K562 (cell line): ENCODE measurements around the gene SCN4B. TPM values are rescaled to one million over a fixed set of nuclear protein-coding genes. Genes with fewer than 3 reads are reported as not detected.
A peak's percentile ranks its signal among the peaks of the same experiment; 100 is the strongest.

Experiments
- CREB3 ChIP-seq: fragments of 450-650 bp; conservative IDR thresholded peaks from 2 replicates; pipeline ENCODE4 v1.6.1; 2016; ENCODE audit warnings: missing genetic modification characterization, low read depth, mild to moderate bottlenecking, missing compliant biosample characterization, moderate library complexity
- DNMT1 ChIP-seq: fragments of 450-650 bp; IDR thresholded peaks from 2 replicates; pipeline ENCODE4 v1.6.1; 2016; ENCODE audit warnings: antibody characterized with exemption, mild to moderate bottlenecking
- HEY1 ChIP-seq: fragments of 250-450 bp; sonication (Bioruptor Pico); IDR thresholded peaks from 2 replicates; pipeline ENCODE4 v1.5.0; 2020; ENCODE audit warnings: mild to moderate bottlenecking, moderate library complexity, borderline replicate concordance
- PTBP1 ChIP-seq: fragments of 200-400 bp; formaldehyde crosslinking; IDR thresholded peaks from 2 replicates; pipeline ENCODE4 v1.6.1; 2017; ENCODE audit warnings: low read depth, low read length
- RB1 ChIP-seq: fragments of 450-650 bp; IDR thresholded peaks from 2 replicates; pipeline ENCODE4 v1.6.1; 2017; ENCODE audit warnings: low read depth, mild to moderate bottlenecking
- ZEB2 ChIP-seq: fragments of 450-650 bp; IDR thresholded peaks from 2 replicates; pipeline ENCODE4 v1.6.1; 2016
- polyA plus RNA-seq, 8 experiments: library from polyadenylated mRNA; depleted of rRNA in 4 of 8; stranded (reverse) in 5 of 8; unstranded in 3 of 8; fragments of >200 nt; fragmentation: Nextera tagmentation in 2 of 8; fragmentation: Illumina TruSeq in 1 of 8; extraction: Ambion mirVana in 2 of 8; extraction: Trizol in 1 of 8; gene quantifications; 2 replicates each; pipeline versions ENCODE4 v1.2.1 to v1.2.3, GENCODE V29; 2011 to 2014; ENCODE audit warnings: inconsistent platforms in 1 of 8, missing spikeins in 1 of 8
- total RNA-seq, 7 experiments: library from RNA; depleted of rRNA in 6 of 7; stranded (reverse); fragments of >200 nt in 6 of 7; fragmentation: Illumina TruSeq in 2 of 7; extraction: Trizol in 2 of 7; gene quantifications; 2 replicates each; pipeline versions ENCODE4 v1.2.1 to v1.2.3, GENCODE V29; 2011 to 2021; ENCODE audit warnings: low replicate concordance in 1 of 7
- TF ChIP-seq, protein P1 (sequence below): sonication (generic); IDR thresholded peaks from 2 replicates; pipeline ENCODE4 v1.6.1; 2016
- TF ChIP-seq, protein P2 (sequence below), 3 experiments: IDR thresholded peaks in 2 of 3; conservative IDR thresholded peaks in 1 of 3; 2 replicates each; pipeline ENCODE4 v1.5.1; 2011 to 2012; ENCODE audit warnings: low read length in 3 of 3, mild to moderate bottlenecking in 3 of 3, control low read depth in 2 of 3, improper control_type of control experiment in 1 of 3, inconsistent platforms in 1 of 3, low read depth in 1 of 3, mixed read lengths in 1 of 3, moderate library complexity in 1 of 3; ENCODE audit not compliant: insufficient read depth in 2 of 3

The SCN4B gene
- total and polyA plus RNA-seq, 9 of the 15 experiments (the other 6 are each of a cell fraction or from before 2014, with no cell fraction given) = 0.03 TPM; not detected in 8

DNA sequence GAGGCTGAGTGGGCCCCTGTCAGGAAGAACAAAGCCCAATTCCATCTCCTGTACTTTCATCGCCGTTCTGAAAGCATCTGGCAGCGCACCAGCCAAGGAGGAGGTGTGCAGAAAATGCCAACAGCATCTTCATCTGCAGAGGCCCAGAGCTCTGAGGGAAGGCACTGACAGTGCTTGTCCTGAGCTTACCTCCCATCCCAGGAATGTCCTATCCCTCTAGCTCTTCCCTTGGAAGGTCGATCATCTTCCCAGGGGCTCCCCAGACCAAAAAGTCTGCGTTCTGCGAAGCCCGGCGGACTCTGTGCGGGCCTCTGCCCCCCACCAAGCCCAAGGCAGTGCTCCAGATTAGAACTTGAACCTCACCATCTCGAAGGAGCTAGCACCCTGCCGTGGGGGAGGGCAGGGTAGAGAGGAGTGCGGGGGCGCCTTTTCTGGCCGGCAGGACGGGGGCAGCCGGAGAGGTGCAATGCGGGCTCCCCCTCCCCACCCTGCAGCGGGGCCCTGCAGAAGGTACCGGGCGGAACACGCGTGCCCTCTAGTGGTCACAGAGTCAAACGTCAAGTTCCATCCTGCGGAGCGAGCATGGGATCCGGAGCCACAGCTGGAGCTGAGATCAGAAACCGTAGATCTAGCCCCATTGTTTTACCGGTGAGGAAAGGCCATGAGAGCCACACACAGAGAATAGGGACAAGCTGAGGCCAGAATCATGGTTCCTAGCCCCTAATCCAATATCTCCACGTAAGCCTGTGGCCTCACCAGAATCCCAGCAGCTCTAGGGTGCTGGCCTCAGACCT lies 18.8 kb upstream of the SCN4B start (continued):
- TF ChIP-seq, protein P1, sequence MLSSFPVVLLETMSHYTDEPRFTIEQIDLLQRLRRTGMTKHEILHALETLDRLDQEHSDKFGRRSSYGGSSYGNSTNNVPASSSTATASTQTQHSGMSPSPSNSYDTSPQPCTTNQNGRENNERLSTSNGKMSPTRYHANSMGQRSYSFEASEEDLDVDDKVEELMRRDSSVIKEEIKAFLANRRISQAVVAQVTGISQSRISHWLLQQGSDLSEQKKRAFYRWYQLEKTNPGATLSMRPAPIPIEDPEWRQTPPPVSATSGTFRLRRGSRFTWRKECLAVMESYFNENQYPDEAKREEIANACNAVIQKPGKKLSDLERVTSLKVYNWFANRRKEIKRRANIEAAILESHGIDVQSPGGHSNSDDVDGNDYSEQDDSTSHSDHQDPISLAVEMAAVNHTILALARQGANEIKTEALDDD = no peak
- TF ChIP-seq ZEB2 (no peak), DNMT1 (no peak), PTBP1 (no peak), HEY1 (CRISPR knock-in tag) (no peak), RB1 (peak; percentile 66; the same call in 1 of the 2 replicates), CREB3 (tag) (no peak)
- TF ChIP-seq, protein P2, sequence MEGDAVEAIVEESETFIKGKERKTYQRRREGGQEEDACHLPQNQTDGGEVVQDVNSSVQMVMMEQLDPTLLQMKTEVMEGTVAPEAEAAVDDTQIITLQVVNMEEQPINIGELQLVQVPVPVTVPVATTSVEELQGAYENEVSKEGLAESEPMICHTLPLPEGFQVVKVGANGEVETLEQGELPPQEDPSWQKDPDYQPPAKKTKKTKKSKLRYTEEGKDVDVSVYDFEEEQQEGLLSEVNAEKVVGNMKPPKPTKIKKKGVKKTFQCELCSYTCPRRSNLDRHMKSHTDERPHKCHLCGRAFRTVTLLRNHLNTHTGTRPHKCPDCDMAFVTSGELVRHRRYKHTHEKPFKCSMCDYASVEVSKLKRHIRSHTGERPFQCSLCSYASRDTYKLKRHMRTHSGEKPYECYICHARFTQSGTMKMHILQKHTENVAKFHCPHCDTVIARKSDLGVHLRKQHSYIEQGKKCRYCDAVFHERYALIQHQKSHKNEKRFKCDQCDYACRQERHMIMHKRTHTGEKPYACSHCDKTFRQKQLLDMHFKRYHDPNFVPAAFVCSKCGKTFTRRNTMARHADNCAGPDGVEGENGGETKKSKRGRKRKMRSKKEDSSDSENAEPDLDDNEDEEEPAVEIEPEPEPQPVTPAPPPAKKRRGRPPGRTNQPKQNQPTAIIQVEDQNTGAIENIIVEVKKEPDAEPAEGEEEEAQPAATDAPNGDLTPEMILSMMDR (IDR thresholded peaks at IDR 0.05 in 2 of 3, conservative IDR thresholded peaks at IDR 0.05 in 1 of 3; ENCODE audit: insufficient read depth in 2 of 3, low read depth in 1 of 3, low read length in 3 of 3) = peak; percentile 85 to 88 (median 87)
